Neural cell (in vitro differentiated cells): Measurements from ENCODE around the gene CD24. TPM values are rescaled to one million over a fixed set of nuclear protein-coding genes. Genes with fewer than 3 reads are reported as not detected.
"Not testable (repeated sequence)": the region's sequence is repeated elsewhere in the genome, so short reads cannot be mapped to it uniquely, and the experiment has no call there.

Source experiments
- H2AFZ ChIP-seq: fragments of 200-600, 300-800 bp; sonication (generic), shearing (Covaris generic); 2 replicates; pipeline ENCODE4 v1.6.0; 2014; ENCODE audit warnings: low read depth, mild to moderate bottlenecking, antibody characterized with exemption, low read length, moderate library complexity
- H3F3A ChIP-seq: fragments of 200-600 bp; shearing (Covaris generic); 2 replicates; pipeline ENCODE4 v1.6.1; 2016; ENCODE audit warnings: mild to moderate bottlenecking, moderate library complexity, mixed read lengths, antibody characterized with exemption, low read length; ENCODE audit not compliant: insufficient read depth, poor library complexity, severe bottlenecking
- H3K27ac ChIP-seq: fragments of 200-600, 300-800 bp; sonication (generic), shearing (Covaris generic); 2 replicates; pipeline ENCODE4 v1.5.1; 2014; ENCODE audit warnings: mild to moderate bottlenecking, low read length, moderate library complexity
- H3K27me3 ChIP-seq: fragments of 300-800, 200-600 bp; sonication (generic), shearing (Covaris generic); 2 replicates; pipeline ENCODE4 v1.6.0; 2014; ENCODE audit warnings: mild to moderate bottlenecking, low read depth, low read length, moderate library complexity; ENCODE audit not compliant: insufficient read depth
- H3K36me3 ChIP-seq: fragments of 300-800, 200-600 bp; sonication (generic), shearing (Covaris generic); 2 replicates; pipeline ENCODE4 v1.5.1; 2014; ENCODE audit warnings: mild to moderate bottlenecking, antibody characterized with exemption, low read length, moderate library complexity; ENCODE audit not compliant: insufficient read depth
- H3K4me2 ChIP-seq: fragments of 300-800, 200-600 bp; sonication (generic), shearing (Covaris generic); 2 replicates; pipeline ENCODE4 v1.6.0; 2014; ENCODE audit warnings: mild to moderate bottlenecking, low read length
- H3K4me3 ChIP-seq: fragments of 300-800, 200-600 bp; sonication (generic), shearing (Covaris generic); 2 replicates; pipeline ENCODE4 v1.5.1; 2014; ENCODE audit warnings: mild to moderate bottlenecking, low read length, moderate library complexity
- H3K79me2 ChIP-seq: fragments of 200-600 bp; shearing (Covaris generic); replicated peaks from 2 replicates; pipeline ENCODE4 v1.6.0; 2014; ENCODE audit warnings: mild to moderate bottlenecking, low read length, moderate library complexity; ENCODE audit not compliant: insufficient read depth
- H3K9ac ChIP-seq: fragments of 300-800, 200-600 bp; sonication (generic), shearing (Covaris generic); 2 replicates; pipeline ENCODE4 v1.6.1; 2016; ENCODE audit warnings: mild to moderate bottlenecking, low read length, mixed read lengths
- H3K9me2 ChIP-seq: fragments of 200-600 bp; shearing (Covaris generic); 2 replicates; pipeline ENCODE4 v1.6.1; 2016; ENCODE audit warnings: mild to moderate bottlenecking, low read length, mixed read lengths; ENCODE audit not compliant: insufficient read depth
- H3K9me3 ChIP-seq: fragments of 200-600, 300-800 bp; sonication (generic), shearing (Covaris generic); 2 replicates; pipeline ENCODE4 v1.6.1; 2016; ENCODE audit warnings: mild to moderate bottlenecking, mixed run types, low read length, moderate library complexity, mixed read lengths
- H4K20me1 ChIP-seq: fragments of 200-600 bp; shearing (Covaris generic); 2 replicates; pipeline ENCODE4 v1.6.1; 2016; ENCODE audit warnings: mild to moderate bottlenecking, mixed run types; ENCODE audit not compliant: insufficient read depth
- EP300 ChIP-seq: fragments of 450-650 bp; conservative IDR thresholded peaks from 2 replicates; pipeline ENCODE4 v1.6.1; 2014; ENCODE audit warnings: antibody characterized with exemption, mild to moderate bottlenecking, moderate library complexity; ENCODE audit not compliant: poor library complexity, severe bottlenecking
- MXI1 ChIP-seq: fragments of 450-650 bp; conservative IDR thresholded peaks from 2 replicates; pipeline ENCODE4 v1.6.1; 2014; ENCODE audit warnings: antibody characterized with exemption, mild to moderate bottlenecking; ENCODE audit not compliant: poor library complexity, severe bottlenecking
- POLR2AphosphoS5 ChIP-seq: IDR thresholded peaks from 2 replicates; pipeline ENCODE4 v1.6.1; 2012
- RAD21 ChIP-seq: fragments of 450-650 bp; conservative IDR thresholded peaks from 2 replicates; pipeline ENCODE4 v1.6.1; 2014; ENCODE audit warnings: antibody characterized with exemption, mild to moderate bottlenecking, moderate library complexity
- REST ChIP-seq: IDR thresholded peaks from 2 replicates; pipeline ENCODE4 v1.6.1; 2012; ENCODE audit warnings: borderline replicate concordance
- SMC3 ChIP-seq: fragments of 450-650 bp; conservative IDR thresholded peaks from 2 replicates; pipeline ENCODE4 v1.6.1; 2014; ENCODE audit warnings: antibody characterized with exemption, mild to moderate bottlenecking, moderate library complexity; ENCODE audit not compliant: poor library complexity
- TAF1 ChIP-seq: IDR thresholded peaks from 2 replicates; pipeline ENCODE4 v1.6.1; 2012; ENCODE audit warnings: low read depth
- polyA plus RNA-seq: library from polyadenylated mRNA; depleted of rRNA; stranded (reverse); fragments of >200 nt; gene quantifications from 2 replicates; pipeline ENCODE4 v1.2.3, GENCODE V29; 2014

CD24 gene
- polyA plus RNA-seq, 1 donor from 2014 or later = 2,264 TPM

DNA sequence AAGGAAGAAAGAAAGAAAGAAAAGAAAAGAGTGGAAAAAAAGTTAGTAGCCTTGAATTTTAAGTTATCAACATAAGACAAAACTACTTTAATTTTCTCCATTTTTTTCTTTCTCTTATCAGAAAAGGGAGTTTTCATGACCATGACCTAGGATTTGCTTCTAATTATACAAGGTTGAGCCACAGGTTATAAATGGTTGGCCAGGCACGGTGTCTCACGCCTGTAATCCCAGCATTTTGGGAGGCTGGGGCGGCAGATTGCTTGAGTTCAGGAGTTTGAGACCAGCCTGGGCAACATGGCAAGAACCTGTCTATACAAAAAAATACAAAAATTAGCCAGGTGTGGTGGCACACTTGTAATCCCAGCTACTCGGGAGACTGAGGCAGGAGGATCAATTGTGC lies 45.7 kb upstream of the CD24 start:
- Histone ChIP-seq H3K4me2 (no peak overlapping the region), H3K79me2 (no peaks in the 10 kb centered on the region), H3K36me3 (no peaks in the 10 kb centered on the region), H3K9me2 (no peaks in the 10 kb centered on the region), H3K4me3 (no peak overlapping the region), H2AFZ (no peak overlapping the region), H3K27ac (no peak overlapping the region), H3K27me3 (no peaks in the 10 kb centered on the region), H3K9me3 (no peaks in the 10 kb centered on the region), H4K20me1 (no peaks in the 10 kb centered on the region), H3F3A (no peaks in the 10 kb centered on the region), H3K9ac (no peak overlapping the region)
- no peak for TF ChIP-seq SMC3
- TF ChIP-seq TAF1 = no peak
- no peak for TF ChIP-seq POLR2AphosphoS5
- no peak for TF ChIP-seq EP300
- TF ChIP-seq MXI1 = no peak

- H3F3A ChIP-seq, H3K36me3 ChIP-seq, H3K4me2 ChIP-seq, H3K27me3 ChIP-seq, H3K4me3 ChIP-seq, H4K20me1 ChIP-seq, H3K79me2 ChIP-seq, H3K27ac ChIP-seq, H3K9me2 ChIP-seq, H3K9ac ChIP-seq, H2AFZ ChIP-seq, H3K9me3 ChIP-seq: not testable (repeated sequence)
These were observed 45.1 kb upstream of the CD24 start for GRCh38 chr6:107019628-107020027.

GRCh38 chr6:107019047-107019446 lies 44.5 kb upstream of the CD24 start:
- no peaks in the 10 kb centered on the region for H3K79me2 ChIP-seq
- no peak overlapping the region for H3K4me3 ChIP-seq
- H3K9me2 ChIP-seq = no peaks in the 10 kb centered on the region
- H3K36me3 ChIP-seq = no peaks in the 10 kb centered on the region
- H4K20me1 ChIP-seq = no peaks in the 10 kb centered on the region
- H3K27ac ChIP-seq = no peak overlapping the region
- no peak for TF ChIP-seq POLR2AphosphoS5
- no peaks in the 10 kb centered on the region for H3K27me3 ChIP-seq
- no peak overlapping the region for H2AFZ ChIP-seq
- no peak overlapping the region for H3K9ac ChIP-seq
- H3K4me2 ChIP-seq = no peak overlapping the region
- no peaks in the 10 kb centered on the region for H3F3A ChIP-seq
- H3K9me3 ChIP-seq = no peaks in the 10 kb centered on the region

GRCh38 chr6:107009499-107009898 lies 35.0 kb upstream of the CD24 start:
- no peak overlapping the region for H2AFZ ChIP-seq

More at GRCh38 chr6:107009499-107009898, 35.0 kb upstream of the CD24 start:
- H3K9me2 ChIP-seq = no peaks in the 10 kb centered on the region
- H3K36me3 ChIP-seq = no peaks in the 10 kb centered on the region
- no peaks in the 10 kb centered on the region for H4K20me1 ChIP-seq
- no peak overlapping the region for H3K9ac ChIP-seq
- H3K27ac ChIP-seq = no peak overlapping the region
- no peaks in the 10 kb centered on the region for H3K9me3 ChIP-seq
- H3K27me3 ChIP-seq = no peaks in the 10 kb centered on the region
- no peaks in the 10 kb centered on the region for H3F3A ChIP-seq
- no peak for TF ChIP-seq EP300
- no peak for TF ChIP-seq POLR2AphosphoS5
- no peak for TF ChIP-seq MXI1
- TF ChIP-seq REST = no peak
- no peak for TF ChIP-seq TAF1
- TF ChIP-seq SMC3 = no peak
- no peak for TF ChIP-seq RAD21
- no peak overlapping the region for H3K4me3 ChIP-seq
- H3K79me2 ChIP-seq = no peaks in the 10 kb centered on the region
- no peak overlapping the region for H3K4me2 ChIP-seq
